ENCODE data around the gene PRUNE2. TPM values are rescaled to one million over a fixed set of nuclear protein-coding genes. Genes with fewer than 3 reads are reported as not detected.
A peak's percentile ranks its signal among the peaks of the same experiment; 100 is the strongest.

Gene PRUNE2
- total and polyA plus RNA-seq, 9 of the 15 experiments (the other 6 are each of a cell fraction or from before 2014, with no cell fraction given) = 0.05 to 0.45 (median 0.18) TPM; not detected in 1

GRCh38 chr9:76704593-76705204 lies 201.2 kb downstream of the PRUNE2 start (continued):
- TF ChIP-seq AFF1 (IDR thresholded peaks at IDR 0.05; ENCODE audit: low read depth in 1 of 2, partially characterized antibody in 2 of 2) (no peak), YBX1 (IDR thresholded peaks at IDR 0.05) (no peak), CHAMP1 (IDR thresholded peaks at IDR 0.05) (no peak), ZC3H8 (IDR thresholded peaks at IDR 0.05) (no peak), ZNF699 (CRISPR knock-in tag; IDR thresholded peaks at IDR 0.05; ENCODE audit: insufficient replicate concordance) (no peak), SMAD2 (IDR thresholded peaks at IDR 0.05; ENCODE audit: low read depth, low read length) (no peak), ZNF764 (CRISPR knock-in tag; IDR thresholded peaks at IDR 0.05; ENCODE audit: low read depth) (no peak), STAG1 (CRISPR knock-in tag; IDR thresholded peaks at IDR 0.05; ENCODE audit: borderline replicate concordance) (no peak; the same call in 1 of the 2 replicates), CTCF (IDR thresholded peaks at IDR 0.05 in 2 of 3, conservative IDR thresholded peaks at IDR 0.05 in 1 of 3; ENCODE audit: insufficient read depth in 2 of 3, low read depth in 1 of 3, low read length in 3 of 3) (peak; percentile 52 to 74 (median 57); a peak in 5 of 6 replicates), KLF1 (tag; IDR thresholded peaks at IDR 0.05) (no peak), CBX2 (IDR thresholded peaks at IDR 0.05; ENCODE audit: insufficient read depth, low read length, poor library complexity, severe bottlenecking) (no peak), EZH2 (IDR thresholded peaks at IDR 0.05; ENCODE audit: borderline replicate concordance, low read depth, low read length) (no peak), HNRNPLL (IDR thresholded peaks at IDR 0.05; ENCODE audit: low read depth, low read length, poor library complexity, severe bottlenecking) (no peak), E2F6 (IDR thresholded peaks at IDR 0.05; ENCODE audit: borderline replicate concordance in 1 of 2, extremely low read depth in 1 of 2, insufficient read depth in 1 of 2, insufficient read length in 1 of 2, low read depth in 1 of 2, low read length in 1 of 2, poor library complexity in 1 of 2, severe bottlenecking in 1 of 2) (no peak), MBD2 (IDR thresholded peaks at IDR 0.05; ENCODE audit: borderline replicate concordance, low read depth) (no peak), BDP1 (IDR thresholded peaks at IDR 0.05; ENCODE audit: insufficient read depth, insufficient read length) (no peak), ZNF75A (CRISPR knock-in tag; IDR thresholded peaks at IDR 0.05) (no peak), HEY1 (CRISPR knock-in tag; IDR thresholded peaks at IDR 0.05; ENCODE audit: borderline replicate concordance) (no peak)

All from K562 (cell line).